Mesenchymal stem cell (in vitro differentiated cells and primary cell): ENCODE data around the gene TPRKB.

Experiments used
- DNase-seq: peaks from one replicate; pipeline ENCODE4 v3.0.0-alpha.2; 2013
- H2AFZ ChIP-seq: one replicate; pipeline ENCODE4 v1.6.1; 2013; ENCODE audit warnings: low read depth, mild to moderate bottlenecking, control low read depth, inconsistent platforms, low read length, moderate library complexity
- H2AK5ac ChIP-seq: 2 replicates; pipeline ENCODE4 v1.6.1; 2013; ENCODE audit warnings: low read length, moderate library complexity, mild to moderate bottlenecking, inconsistent platforms; ENCODE audit not compliant: severe bottlenecking
- H2BK120ac ChIP-seq: one replicate; pipeline ENCODE4 v1.6.1; 2013; ENCODE audit warnings: low read depth, mild to moderate bottlenecking, inconsistent platforms, low read length, moderate library complexity
- H2BK12ac ChIP-seq, 2 experiments: one replicate each; pipeline ENCODE4 v1.6.1; 2013; ENCODE audit warnings: inconsistent platforms in 2 of 2, low read length in 2 of 2, mild to moderate bottlenecking in 2 of 2, moderate library complexity in 2 of 2, control low read depth in 1 of 2
- H2BK15ac ChIP-seq: one replicate; pipeline ENCODE4 v1.6.1; 2013; ENCODE audit warnings: mild to moderate bottlenecking, low read depth, inconsistent platforms; ENCODE audit not compliant: poor library complexity, severe bottlenecking
- H2BK5ac ChIP-seq: 2 replicates; pipeline ENCODE4 v1.6.1; 2013; ENCODE audit warnings: low read depth, mild to moderate bottlenecking, low read length, control low read depth, inconsistent platforms; ENCODE audit not compliant: poor library complexity, severe bottlenecking
- H3K14ac ChIP-seq, 2 experiments: one replicate each; pipeline ENCODE4 v1.6.1; 2013; ENCODE audit warnings: inconsistent platforms in 2 of 2, low read length in 2 of 2, control low read depth in 1 of 2, mild to moderate bottlenecking in 1 of 2, moderate library complexity in 1 of 2
- H3K18ac ChIP-seq, 2 experiments: one replicate each; pipeline ENCODE4 v1.6.1; 2013; ENCODE audit warnings: inconsistent platforms in 2 of 2, low read length in 2 of 2, control low read depth in 1 of 2, low read depth in 1 of 2, mild to moderate bottlenecking in 1 of 2
- H3K23ac ChIP-seq, 2 experiments: one replicate each; pipeline ENCODE4 v1.6.1; 2013; ENCODE audit warnings: inconsistent platforms in 2 of 2, low read length in 2 of 2, mild to moderate bottlenecking in 2 of 2, moderate library complexity in 2 of 2, control low read depth in 1 of 2
- H3K27ac ChIP-seq: 2 replicates; pipeline ENCODE4 v1.5.1; 2013; ENCODE audit warnings: mild to moderate bottlenecking, moderate library complexity, low read length, control low read depth, inconsistent platforms; ENCODE audit not compliant: poor library complexity, severe bottlenecking
- H3K27me3 ChIP-seq, 2 experiments: 2 replicates each; pipeline versions ENCODE4 v1.6.1 to v1.7.0; 2013; ENCODE audit warnings: low read length in 2 of 2, mild to moderate bottlenecking in 2 of 2, moderate library complexity in 2 of 2, control low read depth in 1 of 2, inconsistent platforms in 1 of 2; ENCODE audit not compliant: control insufficient read depth in 1 of 2, insufficient read depth in 1 of 2
- H3K36me3 ChIP-seq, 2 experiments: 2 replicates each; pipeline versions ENCODE4 v1.6.1 to v1.7.0; 2013; ENCODE audit warnings: low read length in 2 of 2, control low read depth in 1 of 2, inconsistent platforms in 1 of 2, low read depth in 1 of 2, mild to moderate bottlenecking in 1 of 2; ENCODE audit not compliant: insufficient read depth in 2 of 2, control insufficient read depth in 1 of 2
- H3K4ac ChIP-seq, 2 experiments: one replicate each; pipeline ENCODE4 v1.6.1; 2013; ENCODE audit warnings: inconsistent platforms in 2 of 2, low read length in 2 of 2, mild to moderate bottlenecking in 2 of 2, moderate library complexity in 2 of 2, control low read depth in 1 of 2, low read depth in 1 of 2
- H3K4me1 ChIP-seq: 2 replicates; pipeline ENCODE4 v1.6.1; 2013; ENCODE audit warnings: low read depth, low read length, control low read depth; ENCODE audit not compliant: control insufficient read depth, insufficient read depth
- H3K4me2 ChIP-seq: 2 replicates; pipeline ENCODE4 v1.6.1; 2013; ENCODE audit warnings: low read length, mild to moderate bottlenecking, inconsistent platforms; ENCODE audit not compliant: poor library complexity, severe bottlenecking
- H3K4me3 ChIP-seq, 2 experiments: 2 replicates each; pipeline versions ENCODE4 v1.5.1 to v1.7.0; 2013; ENCODE audit warnings: low read length in 2 of 2, mild to moderate bottlenecking in 2 of 2, control low read depth in 1 of 2, low read depth in 1 of 2; ENCODE audit not compliant: insufficient read depth in 1 of 2
- H3K79me1 ChIP-seq: replicated peaks from 2 replicates; pipeline ENCODE4 v1.6.1; 2013; ENCODE audit warnings: mild to moderate bottlenecking, control low read depth, low read length, inconsistent platforms; ENCODE audit not compliant: poor library complexity, severe bottlenecking
- H3K9ac ChIP-seq: 2 replicates; pipeline ENCODE4 v1.7.0; 2013; ENCODE audit warnings: mild to moderate bottlenecking, low read length, moderate library complexity
- H3K9me3 ChIP-seq: 2 replicates; pipeline ENCODE4 v1.7.0; 2013; ENCODE audit warnings: mild to moderate bottlenecking, low read length; ENCODE audit not compliant: control insufficient read depth
- H4K8ac ChIP-seq: one replicate; pipeline ENCODE4 v1.6.1; 2013; ENCODE audit warnings: inconsistent platforms, mild to moderate bottlenecking, low read length, moderate library complexity
- H4K91ac ChIP-seq: one replicate; pipeline ENCODE4 v1.6.1; 2013; ENCODE audit warnings: mild to moderate bottlenecking, low read length, inconsistent platforms
- WGBS: methylation state at CpG from one replicate; pipeline ENCODE4 v1.1.7; 2013; ENCODE audit warnings: mixed read lengths; 5-methylcytosine and 5-hydroxymethylcytosine counted together

TPRKB gene

DNA sequence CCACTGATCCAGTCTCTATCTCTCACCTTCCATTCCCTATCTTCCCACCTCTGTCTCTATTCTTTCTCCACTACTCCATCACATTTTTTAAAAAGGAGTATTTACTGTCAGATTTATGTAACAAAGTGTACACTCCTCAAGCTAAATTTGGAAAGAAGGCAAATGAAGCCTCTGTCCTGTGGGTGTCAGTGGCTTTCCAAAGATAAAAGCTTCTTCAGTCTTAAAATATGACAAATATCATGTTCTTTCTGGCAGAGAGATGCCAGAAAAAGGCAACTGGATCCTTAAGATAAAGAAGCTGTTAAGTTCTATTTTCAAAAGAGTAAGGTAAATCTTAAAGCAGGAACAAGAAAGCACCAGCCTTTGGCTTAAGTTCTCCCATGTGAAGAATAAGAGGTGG lies 35.7 kb upstream of the TPRKB start:
- Histone ChIP-seq H4K91ac (no peak overlapping the region), H2BK5ac (no peak overlapping the region), H3K79me1 (peaks cover 17% of the 10 kb centered on the region), H3K18ac (no peak overlapping the region), H3K9ac (no peak overlapping the region), H2BK12ac (no peak overlapping the region), H3K4ac (no peak overlapping the region), H3K36me3 (peaks cover 9 to 85% of the 10 kb centered on the region in 2 experiments), H3K27ac (no peak overlapping the region), H3K14ac (no peak overlapping the region), H3K23ac (no peak overlapping the region), H3K4me2 (no peak overlapping the region), H3K4me3 (no peak overlapping the region), H4K8ac (no peak overlapping the region), H2AFZ (no peak overlapping the region), H3K4me1 (peaks cover 3% of the 10 kb centered on the region), H3K9me3 (no peaks in the 10 kb centered on the region), H3K27me3 (no peaks in the 10 kb centered on the region), H2BK120ac (no peak overlapping the region), H2BK15ac (no peak overlapping the region), H2AK5ac (no peak overlapping the region)
- DNase-seq = no peak

DNA sequence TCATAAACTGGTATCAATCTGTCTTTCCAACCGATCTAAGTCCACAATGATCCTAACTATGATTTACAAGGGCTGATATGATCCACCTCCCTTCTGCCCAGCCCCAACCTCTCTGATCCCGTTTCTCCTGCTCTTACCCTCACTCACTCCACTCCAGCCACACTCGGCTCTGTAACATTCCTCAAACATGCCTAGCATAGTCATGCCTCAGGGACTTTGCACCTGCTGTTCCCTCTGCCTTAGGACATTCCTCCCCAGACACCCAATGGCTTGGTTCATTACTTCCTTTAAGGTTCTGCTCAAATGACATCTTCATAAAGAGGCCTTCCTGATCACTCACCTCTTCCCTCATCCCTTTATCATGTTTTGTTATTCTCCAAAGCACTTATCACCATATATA lies 33.6 kb upstream of the TPRKB start:
- no peak overlapping the region for H4K8ac ChIP-seq
- H3K14ac ChIP-seq = no peak overlapping the region
- no peak overlapping the region for H3K4me2 ChIP-seq
- H3K4me3 ChIP-seq = no peak overlapping the region
- H3K79me1 ChIP-seq = peaks cover 23% of the 10 kb centered on the region
- H3K9ac ChIP-seq = no peak overlapping the region
- no peaks in the 10 kb centered on the region for H3K27me3 ChIP-seq
- H3K4ac ChIP-seq = no peak overlapping the region
- H2BK15ac ChIP-seq = no peak overlapping the region
- H3K18ac ChIP-seq = no peak overlapping the region
- no peak overlapping the region for H3K27ac ChIP-seq
- 95% methylated on average over 3 of the region's 3 CpGs for WGBS
- no peak overlapping the region for H3K23ac ChIP-seq
- no peak for DNase-seq
- no peak overlapping the region for H4K91ac ChIP-seq
- H3K4me1 ChIP-seq = no peaks in the 10 kb centered on the region
- no peak overlapping the region for H2BK120ac ChIP-seq
- no peak overlapping the region for H2BK5ac ChIP-seq
- H2BK12ac ChIP-seq = no peak overlapping the region
- H2AK5ac ChIP-seq = no peak overlapping the region
- H2AFZ ChIP-seq = no peak overlapping the region
- H3K9me3 ChIP-seq = no peaks in the 10 kb centered on the region
- H3K36me3 ChIP-seq = peaks cover 12 to 87% of the 10 kb centered on the region in 2 experiments

DNA sequence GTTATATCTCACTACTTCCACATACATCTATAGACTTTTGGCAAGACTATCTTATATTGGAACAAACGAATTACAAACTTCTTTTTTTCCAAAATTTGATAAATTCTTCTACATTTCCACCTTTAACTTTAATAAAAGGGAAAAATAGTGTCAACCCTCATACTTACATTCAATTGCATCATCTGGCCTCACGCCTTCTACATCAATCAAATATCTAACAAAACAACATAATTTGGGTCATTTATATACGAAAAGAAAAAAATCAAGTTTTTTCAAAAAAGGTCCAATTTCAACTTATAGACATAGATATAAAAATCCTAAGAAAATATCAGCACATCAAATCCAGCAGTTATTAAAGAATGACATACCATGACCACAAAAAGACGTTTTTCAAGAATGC lies 29.8 kb upstream of the TPRKB start:
- Histone ChIP-seq H2BK5ac (no peak overlapping the region), H3K9me3 (no peaks in the 10 kb centered on the region), H3K4me1 (no peaks in the 10 kb centered on the region), H3K27ac (no peak overlapping the region), H4K91ac (no peak overlapping the region), H2AFZ (no peak overlapping the region), H3K18ac (no peak overlapping the region), H3K9ac (no peak overlapping the region), H3K4ac (no peak overlapping the region), H2BK12ac (no peak overlapping the region), H3K4me3 (no peak overlapping the region), H2BK120ac (no peak overlapping the region), H3K4me2 (no peak overlapping the region), H3K79me1 (peaks cover 22% of the 10 kb centered on the region), H3K27me3 (no peaks in the 10 kb centered on the region), H2AK5ac (no peak overlapping the region), H4K8ac (no peak overlapping the region), H2BK15ac (no peak overlapping the region), H3K36me3 (peaks cover 22 to 88% of the 10 kb centered on the region in 2 experiments), H3K14ac (no peak overlapping the region), H3K23ac (no peak overlapping the region)
- WGBS = 88% methylated on average over 3 of the region's 4 CpGs
- no peak for DNase-seq

DNA sequence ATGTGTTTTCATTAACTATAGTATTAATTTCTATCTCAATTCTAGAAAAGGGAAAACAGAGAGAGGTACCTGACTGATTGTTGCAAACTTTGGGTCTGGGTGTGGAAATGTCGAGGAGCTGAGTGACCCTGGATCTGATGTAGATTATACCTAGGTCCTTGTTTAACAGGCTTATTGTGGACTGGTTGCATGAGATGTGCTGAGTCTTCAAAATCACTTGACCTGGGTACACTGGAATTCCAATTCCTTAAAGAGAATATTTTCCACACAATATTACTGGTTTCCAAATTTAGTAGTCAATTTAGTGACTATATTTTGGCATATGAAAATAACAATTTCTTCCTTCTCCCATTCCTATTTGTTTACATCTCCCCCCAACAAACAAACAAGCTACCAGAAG lies 29.2 kb upstream of the TPRKB start:
- DNase-seq = no peak
- H4K91ac ChIP-seq = no peak overlapping the region
- H3K9ac ChIP-seq = no peak overlapping the region
- H3K4me3 ChIP-seq = no peak overlapping the region
- no peak overlapping the region for H4K8ac ChIP-seq
- WGBS = 100% methylated on average over 1 of the region's 1 CpG
- H3K4me1 ChIP-seq = no peaks in the 10 kb centered on the region
- no peak overlapping the region for H2BK15ac ChIP-seq
- H3K79me1 ChIP-seq = peaks cover 23% of the 10 kb centered on the region
- no peak overlapping the region for H3K4ac ChIP-seq
- H2AK5ac ChIP-seq = no peak overlapping the region
- no peaks in the 10 kb centered on the region for H3K9me3 ChIP-seq
- H2BK120ac ChIP-seq = no peak overlapping the region
- no peak overlapping the region for H2AFZ ChIP-seq
- no peak overlapping the region for H3K23ac ChIP-seq
- no peak overlapping the region for H3K18ac ChIP-seq
- H3K4me2 ChIP-seq = no peak overlapping the region
- H3K27me3 ChIP-seq = no peaks in the 10 kb centered on the region
- no peak overlapping the region for H3K27ac ChIP-seq
- peaks cover 24 to 93% of the 10 kb centered on the region in 2 experiments for H3K36me3 ChIP-seq
- no peak overlapping the region for H2BK5ac ChIP-seq
- no peak overlapping the region for H3K14ac ChIP-seq
- H2BK12ac ChIP-seq = no peak overlapping the region
